Thyroid gland (tissue), 4 donors: ENCODE data around the gene PSRC1. TPM values are rescaled to one million over a fixed set of nuclear protein-coding genes. Genes with fewer than 3 reads are reported as not detected.

Experiments used
- DNase-seq, 2 donors: peaks; one replicate each; pipeline ENCODE4 v3.0.0-alpha.2; 2019
- H3K27ac ChIP-seq, 3 donors: fragments of 200-600 bp; sonication (generic); 1 replicate in 2 of 3; 2 replicates in 1 of 3; pipeline ENCODE4 v1.5.1; 2016 to 2019; ENCODE audit warnings: mild to moderate bottlenecking in 1 of 3, moderate library complexity in 1 of 3
- H3K27me3 ChIP-seq: fragments of 200-600 bp; sonication (generic); one replicate; pipeline ENCODE4 v1.5.1; 2019
- H3K36me3 ChIP-seq, 2 donors: fragments of 200-600 bp; sonication (generic); one replicate each; pipeline ENCODE4 v1.5.1; 2016 to 2019
- H3K4me1 ChIP-seq, 2 donors: fragments of 200-600 bp; sonication (generic); one replicate each; pipeline ENCODE4 v1.5.1; 2017 to 2019
- H3K4me3 ChIP-seq, 3 donors: fragments of 200-600 bp; sonication (generic); replicated peaks in 1 of 3; 1 replicate in 2 of 3; 2 replicates in 1 of 3; pipeline ENCODE4 v1.5.1; 2016; ENCODE audit warnings: mild to moderate bottlenecking in 1 of 3
- H3K9me3 ChIP-seq: fragments of 200-600 bp; sonication (generic); one replicate; pipeline ENCODE4 v1.5.1; 2017
- CTCF ChIP-seq, 6 experiments: fragments of 200-600 bp in 3 of 6; fragments of 450-650 bp in 3 of 6; sonication (generic) in 3 of 6; IDR thresholded peaks; one replicate each; pipeline ENCODE4 v1.5.1; 2016 to 2019; ENCODE audit warnings: antibody characterized with exemption in 6 of 6, mild to moderate bottlenecking in 2 of 6, inconsistent platforms in 1 of 6, moderate library complexity in 1 of 6
- POLR2A ChIP-seq, 2 donors: fragments of 450-650 bp; IDR thresholded peaks; one replicate each; pipeline ENCODE4 v1.6.1; 2017; ENCODE audit warnings: antibody characterized with exemption in 2 of 2, mild to moderate bottlenecking in 2 of 2, moderate library complexity in 1 of 2
- WGBS, 2 donors: methylation state at CpG; one replicate each; pipeline ENCODE4 v1.1.5; 2017; 5-methylcytosine and 5-hydroxymethylcytosine counted together
- intact Hi-C: fragments of 100-400 bp; cut with DNase I; formaldehyde crosslinking; loops from one replicate; pipeline ENCODE4 v1.15.1; 2023
- total RNA-seq, 4 donors: library from RNA; depleted of rRNA; stranded (reverse); fragments of >200 nt; gene quantifications; one replicate each; pipeline ENCODE4 v1.2.3, GENCODE V29; 2016

PSRC1 gene
- total RNA-seq, 4 donors from 2014 or later: 1.0 to 4.0 (median 2.2) TPM

GRCh38 chr1:109253803-109254620, 28.9 kb downstream of the PSRC1 start:
- peak overlapping the region; percentile 92 to 99 (median 99) for H3K27ac ChIP-seq
- intact Hi-C loops: loop anchor here (10.0 kb wide), 1 partner anchor 231 kb away; the partner anchor contains the start of gene ATXN7L2
- no peaks in the 10 kb centered on the region for H3K9me3 ChIP-seq
- H3K4me1 ChIP-seq: peaks cover 43 to 60% of the 10 kb centered on the region in 2 donors
- DNase-seq: peak; percentile 93 to 94
- peak overlapping the region in 1 of 3 donors; percentile 26 for H3K4me3 ChIP-seq
- TF ChIP-seq POLR2A (IDR thresholded peaks at IDR 0.05): no peak
- TF ChIP-seq CTCF (IDR thresholded peaks at IDR 0.05): no peak
- H3K36me3 ChIP-seq: peaks cover 2 to 5% of the 10 kb centered on the region in 2 donors
- WGBS, 2 donors: 18 to 39% methylated on average over 6 of the region's 9 CpGs
- no peaks in the 10 kb centered on the region for H3K27me3 ChIP-seq

- TF ChIP-seq POLR2A (IDR thresholded peaks at IDR 0.05) (peak in 1 of 2 donors; percentile 70), CTCF (IDR thresholded peaks at IDR 0.05) (peak in 2 of 6 experiments; percentile 15 to 22)
- DNase-seq: peak; percentile 94 to 96
- intact Hi-C loops: loop anchor here (10.0 kb wide), 1 partner anchor 232 kb away; the partner anchor contains the start of gene ATXN7L2
- Histone ChIP-seq H3K27me3 (no peaks in the 10 kb centered on the region), H3K9me3 (no peaks in the 10 kb centered on the region), H3K36me3 (no peaks in the 10 kb centered on the region), H3K4me3 (peak overlapping the region in 1 of 3 donors; percentile 26), H3K27ac (peak overlapping the region; percentile 92 to 99 (median 99)), H3K4me1 (peaks cover 43 to 64% of the 10 kb centered on the region in 2 donors)
- 67 to 69% methylated on average over 16 to 32 of the region's 33 CpGs for WGBS, 2 donors
These were observed 29.8 kb downstream of the PSRC1 start for GRCh38 chr1:109252893-109253802.

- no peaks in the 10 kb centered on the region for H3K36me3 ChIP-seq
- no peak overlapping the region for H3K4me3 ChIP-seq
These were observed 30.6 kb downstream of the PSRC1 start for GRCh38 chr1:109252167-109252892.

More at GRCh38 chr1:109252167-109252892, 30.6 kb downstream of the PSRC1 start:
- no peaks in the 10 kb centered on the region for H3K9me3 ChIP-seq
- peaks cover 43 to 59% of the 10 kb centered on the region in 2 donors for H3K4me1 ChIP-seq
- TF ChIP-seq CTCF (IDR thresholded peaks at IDR 0.05) (no peak), POLR2A (IDR thresholded peaks at IDR 0.05) (no peak)
- no peaks in the 10 kb centered on the region for H3K27me3 ChIP-seq
- 95 to 99% methylated on average over 28 to 31 of the region's 31 CpGs for WGBS, 2 donors
- intact Hi-C loops: loop anchor here (10.0 kb wide), 1 partner anchor 232 kb away; the partner anchor contains the start of gene ATXN7L2
- H3K27ac ChIP-seq: peak overlapping the region in 2 of 3 donors; percentile 92 to 99
- no peak for DNase-seq
